ENCODE measurements around the gene YWHAH. TPM values are rescaled to one million over a fixed set of nuclear protein-coding genes. Genes with fewer than 3 reads are reported as not detected.

The YWHAH gene
- total and polyA plus RNA-seq, 9 of the 15 experiments (the other 6 are each of a cell fraction or from before 2014, with no cell fraction given), result 32.0 to 177 (median 114) TPM

GRCh38 chr22:31901388-31902137, 42.8 kb upstream of the YWHAH start:
- FAIRE-seq, result peak; percentile 96
- TF ChIP-seq CHAMP1 (IDR thresholded peaks at IDR 0.05) (0 out of 2 replicates have a peak, but pooled peaks have one; percentile 63), LARP7 (IDR thresholded peaks at IDR 0.05) (no peak), MBD2 (IDR thresholded peaks at IDR 0.05; ENCODE audit: borderline replicate concordance, low read depth) (no peak), CREBBP (IDR thresholded peaks at IDR 0.05; ENCODE audit: low read depth, low read length) (no peak), ZNF696 (CRISPR knock-in tag; conservative IDR thresholded peaks at IDR 0.05) (no peak), XRCC3 (IDR thresholded peaks at IDR 0.05) (no peak), SP2 (IDR thresholded peaks at IDR 0.05; ENCODE audit: extremely low read depth, low read depth, low read length, poor library complexity, severe bottlenecking) (no peak), FOXP4 (CRISPR knock-in tag; IDR thresholded peaks at IDR 0.05; ENCODE audit: borderline replicate concordance) (no peak), ZNF146 (CRISPR knock-in tag; IDR thresholded peaks at IDR 0.05; ENCODE audit: unreplicated experiment) (no peak), NBN (IDR thresholded peaks at IDR 0.05; ENCODE audit: low read depth) (no peak), NCOA6 (IDR thresholded peaks at IDR 0.05) (no peak), PHF20 (IDR thresholded peaks at IDR 0.05; ENCODE audit: partially characterized antibody) (no peak), PBX2 (CRISPR knock-in tag; IDR thresholded peaks at IDR 0.05; ENCODE audit: low read depth) (no peak), PBX2 (tag; conservative IDR thresholded peaks at IDR 0.05; ENCODE audit: low read depth) (no peak), SMARCA4 (IDR thresholded peaks at IDR 0.05) (peak; percentile 82), RUNX1 (IDR thresholded peaks at IDR 0.05; ENCODE audit: low read depth) (no peak)

More at GRCh38 chr22:31901388-31902137, 42.8 kb upstream of the YWHAH start:
- ChIA-PET POLR2A (interaction anchor here (0.5 to 1.3 kb wide), 5 partner anchors 8 to 89 kb away, joined by 3 read pairs; no protein-coding TSS in a partner anchor), CTCF (ENCODE audit: low intra/inter-chr PET ratio) (no interaction called here)
- Histone ChIP-seq H3K9ac (ENCODE audit: insufficient read depth in 1 of 2, low read depth in 2 of 2, low read length in 2 of 2) (no peak overlapping the region; a peak in 1 of 4 replicates), H3K4me2 (ENCODE audit: insufficient read depth, low read length) (peak overlapping the region; percentile 43), H3K27ac (ENCODE audit: extremely low read depth, low read depth, low read length) (peak overlapping the region; percentile 73), H3K36me3 (ENCODE audit: control insufficient read depth, insufficient read depth, low read length) (peaks cover 24% of the 10 kb centered on the region; the same call in 1 of the 3 replicates), H3K4me1 (replicated peaks in 1 of 2; ENCODE audit: control insufficient read depth in 2 of 2, insufficient read depth in 2 of 2, low read length in 2 of 2) (peaks cover 33 to 44% of the 10 kb centered on the region in 2 experiments), H3K4me3 (no peak overlapping the region; the same call in 1 of the 2 replicates), H3K9me3 (replicated peaks; ENCODE audit: control insufficient read depth, insufficient read depth, low read depth, low read length) (no peaks in the 10 kb centered on the region), H3K27me3 (ENCODE audit: control insufficient read depth in 2 of 2, insufficient read depth in 2 of 2, low read length in 2 of 2) (no peaks in the 10 kb centered on the region), H2AFZ (ENCODE audit: low read depth, low read length) (0 out of 2 replicates have a peak overlapping the region, but pooled peaks have one; percentile 16), H3K9me1 (ENCODE audit: control insufficient read depth, insufficient read depth, low read length) (no peaks in the 10 kb centered on the region), H3K79me2 (ENCODE audit: control insufficient read depth, insufficient read depth, low read length) (no peaks in the 10 kb centered on the region), H4K20me1 (replicated peaks; ENCODE audit: control insufficient read depth, insufficient read depth, low read length) (no peaks in the 10 kb centered on the region)
- ATAC-seq, result peak; percentile 75
- DNase-seq (ENCODE audit: extremely low read depth in 1 of 4, low spot score in 3 of 4), result peak; percentile 51 to 77 (median 56)
- in situ Hi-C loops (cut with MboI), result no loop called here
- 2% methylated on average over 6 of the region's 6 CpGs for WGBS (ENCODE audit: insufficient coverage, low coverage, missing lambda C conversion rate)
- BruUV-seq (replicated peaks), result no TSS peak
- intact Hi-C loops (cut with micrococcal nuclease), result loop anchor here (1.0 kb wide), 1 partner anchor 45 kb away; no protein-coding TSS in a partner anchor
